ENCODE results near the gene CNTN1.

CNTN1 gene

GRCh38 chr12:40768125-40768864 lies 76.1 kb downstream of the CNTN1 start:
- DNase-seq (ENCODE audit: low read depth in 2 of 2) = no peak

DNA sequence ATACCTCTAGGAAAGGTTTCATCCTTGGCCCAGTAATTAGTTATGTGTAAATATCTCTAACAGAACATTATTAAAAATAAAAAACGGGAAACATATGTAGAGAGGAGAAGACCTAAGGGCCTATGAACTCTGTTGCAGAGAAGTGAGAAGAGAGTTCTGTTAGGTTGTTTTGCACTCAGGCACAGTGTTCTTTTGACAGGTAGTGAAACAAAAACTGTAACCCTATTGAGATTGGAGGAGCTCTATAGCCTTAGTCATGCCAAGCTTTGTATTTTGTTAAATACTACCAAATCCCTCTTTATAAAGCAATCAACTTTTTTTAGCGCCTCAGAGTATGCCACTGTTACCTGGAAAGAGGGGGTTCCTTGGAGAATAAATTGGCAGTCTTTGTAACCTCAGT lies 77.6 kb downstream of the CNTN1 start:
- no peak for DNase-seq (ENCODE audit: low read depth in 2 of 2)

- no peak for DNase-seq (ENCODE audit: low read depth in 2 of 2)
These were observed 78.5 kb downstream of the CNTN1 start for GRCh38 chr12:40770781-40771180.

- DNase-seq (ENCODE audit: low read depth in 2 of 2) = no peak
These were observed 83.4 kb downstream of the CNTN1 start for GRCh38 chr12:40775661-40776060.

GRCh38 chr12:40784102-40784501 lies 91.9 kb downstream of the CNTN1 start:
- DNase-seq (ENCODE audit: low read depth in 2 of 2) = no peak

DNA sequence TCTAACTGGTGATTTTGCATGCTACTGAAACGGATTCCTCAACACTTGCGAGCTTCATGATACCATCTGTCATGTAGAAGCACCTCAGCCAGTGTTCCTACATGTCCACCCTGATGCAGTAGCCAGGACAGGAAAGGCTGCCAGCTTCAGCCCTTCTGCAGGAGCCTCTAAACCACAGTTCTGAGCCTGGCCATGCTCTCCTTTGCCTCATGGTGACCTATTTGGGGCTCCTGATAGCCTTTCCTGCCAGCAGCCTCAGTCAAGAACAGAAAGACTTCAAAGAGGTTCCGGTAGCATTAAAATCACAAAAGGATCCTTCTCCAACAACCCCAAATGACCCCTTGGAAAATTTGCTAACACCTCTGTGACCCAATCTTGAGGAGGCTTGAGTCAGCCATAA lies 96.0 kb downstream of the CNTN1 start:
- DNase-seq (ENCODE audit: low read depth in 2 of 2) = no peak

DNA sequence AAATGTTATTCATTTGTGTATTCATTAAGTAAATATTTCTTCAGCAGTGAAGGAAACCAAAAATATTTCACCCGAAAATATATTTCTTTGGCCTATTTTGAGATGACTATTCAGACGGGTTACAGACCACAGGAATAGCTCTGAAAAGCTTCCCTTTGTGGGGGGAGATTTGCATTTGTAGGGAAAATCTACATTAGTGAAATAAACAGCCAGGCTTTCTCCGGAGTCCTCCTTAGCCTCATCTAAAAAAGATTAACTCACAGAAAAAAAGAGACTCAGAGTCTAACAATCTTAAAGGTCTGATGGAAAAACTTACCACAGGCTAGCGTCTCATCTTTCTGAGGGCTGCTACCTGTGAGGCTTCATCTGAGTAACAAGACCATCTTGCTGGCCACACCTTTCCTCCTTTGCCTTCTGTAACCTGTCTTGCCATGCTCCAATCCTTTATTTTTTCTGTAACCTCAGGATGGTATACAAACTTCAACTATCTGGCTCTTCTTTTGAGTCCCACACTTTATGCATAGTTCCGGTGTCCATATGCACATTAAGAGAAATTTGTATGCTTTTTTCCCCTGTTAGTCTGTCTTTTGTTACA lies 100.7 kb downstream of the CNTN1 start:
- no peak for DNase-seq (ENCODE audit: low read depth in 2 of 2)

DNA sequence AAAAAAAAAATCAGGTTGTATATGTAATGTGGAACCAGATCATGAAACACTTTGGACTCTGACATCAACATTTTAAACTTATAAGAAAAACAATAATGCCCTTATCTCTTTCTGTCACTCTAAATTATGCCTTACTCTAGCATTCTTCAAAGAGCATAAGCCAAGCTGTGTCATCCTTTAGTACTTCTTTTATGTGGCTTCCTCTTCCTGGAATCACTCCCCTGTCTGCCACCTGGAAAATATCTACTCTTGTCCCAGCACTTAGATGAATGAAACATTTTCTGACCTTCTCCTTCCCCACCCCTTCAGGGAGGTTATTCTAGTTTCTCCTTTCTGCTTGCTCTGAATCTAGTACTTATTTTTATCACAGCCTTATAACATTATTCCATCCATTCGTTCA lies 101.2 kb downstream of the CNTN1 start:
- DNase-seq (ENCODE audit: low read depth in 2 of 2) = no peak

DNA sequence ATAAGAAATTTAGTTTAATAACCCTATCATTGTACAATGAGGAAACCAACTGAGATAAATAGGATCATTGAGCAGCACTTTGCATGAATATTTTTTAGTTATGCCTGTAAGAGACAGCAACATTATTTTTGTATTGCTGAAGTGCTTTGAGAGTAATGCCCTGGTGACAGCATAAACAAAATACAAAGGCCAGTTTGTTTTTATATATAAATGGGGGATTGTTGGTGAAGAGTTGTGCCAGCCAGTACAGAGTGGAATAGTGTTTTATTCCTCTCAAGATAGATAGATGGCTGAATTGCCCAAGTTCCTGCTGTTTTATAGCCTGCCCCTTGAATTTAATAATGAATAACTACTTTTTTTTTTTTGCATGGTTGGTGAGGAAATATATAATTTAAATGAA lies 101.8 kb downstream of the CNTN1 start:
- no peak for DNase-seq (ENCODE audit: low read depth in 2 of 2)

DNA sequence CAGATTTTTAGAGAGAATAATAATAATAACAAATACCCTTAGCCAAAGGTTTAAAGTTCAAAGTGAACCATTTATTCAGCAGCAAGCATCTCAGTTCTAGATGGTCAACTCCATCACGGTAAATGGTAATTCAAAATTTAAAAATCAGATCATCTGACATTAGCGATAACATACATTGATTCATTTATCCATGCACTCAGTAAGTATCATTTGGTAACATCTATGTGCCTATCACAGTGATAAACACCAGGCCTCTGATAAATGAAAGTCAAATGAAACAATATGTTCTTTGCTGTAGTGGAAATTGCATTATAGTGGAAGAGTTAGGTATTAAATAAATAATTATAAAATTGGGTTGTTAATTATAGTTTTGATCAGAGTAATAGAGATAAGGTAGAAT lies 108.8 kb downstream of the CNTN1 start:
- DNase-seq (ENCODE audit: low read depth in 2 of 2) = no peak

DNA sequence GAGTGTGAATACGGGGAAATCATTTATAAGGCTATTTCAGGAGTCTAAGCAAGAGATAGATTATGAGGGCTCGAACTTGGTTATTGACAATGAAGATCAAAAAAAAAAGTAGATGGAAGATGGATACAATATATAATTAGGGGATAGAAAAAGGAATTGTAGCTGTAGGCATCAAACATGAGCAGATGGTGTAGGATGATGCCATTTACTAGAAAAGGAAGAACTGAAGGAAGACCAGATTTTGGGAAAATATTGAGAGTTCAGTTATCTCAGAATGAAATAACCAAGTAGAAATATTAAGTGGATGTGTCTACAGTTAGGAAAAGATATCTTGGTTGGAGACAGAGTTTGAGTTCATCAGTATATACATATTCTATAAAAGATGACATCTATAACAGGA lies 109.6 kb downstream of the CNTN1 start:
- no peak for DNase-seq (ENCODE audit: low read depth in 2 of 2)

DNA sequence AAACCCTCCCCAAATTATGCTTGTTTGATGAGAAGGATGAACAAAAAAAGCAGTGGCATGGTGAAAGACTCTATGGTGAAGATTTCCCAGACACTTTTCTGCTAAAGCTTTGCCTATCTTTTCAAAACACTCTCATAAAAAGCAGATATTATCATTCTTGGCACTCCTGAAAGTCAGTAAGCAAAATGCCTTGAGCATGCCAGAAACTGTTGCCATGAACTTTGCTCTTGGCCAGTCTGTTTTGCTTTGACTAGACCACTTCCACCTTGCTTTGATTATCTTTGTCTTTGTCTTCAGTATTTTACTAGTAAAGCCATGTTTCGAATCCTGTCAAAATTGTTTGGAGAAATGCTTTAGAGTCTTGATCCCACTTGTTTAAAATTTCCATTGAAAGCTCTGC lies 110.4 kb downstream of the CNTN1 start:
- no peak for DNase-seq (ENCODE audit: low read depth in 2 of 2)

DNA sequence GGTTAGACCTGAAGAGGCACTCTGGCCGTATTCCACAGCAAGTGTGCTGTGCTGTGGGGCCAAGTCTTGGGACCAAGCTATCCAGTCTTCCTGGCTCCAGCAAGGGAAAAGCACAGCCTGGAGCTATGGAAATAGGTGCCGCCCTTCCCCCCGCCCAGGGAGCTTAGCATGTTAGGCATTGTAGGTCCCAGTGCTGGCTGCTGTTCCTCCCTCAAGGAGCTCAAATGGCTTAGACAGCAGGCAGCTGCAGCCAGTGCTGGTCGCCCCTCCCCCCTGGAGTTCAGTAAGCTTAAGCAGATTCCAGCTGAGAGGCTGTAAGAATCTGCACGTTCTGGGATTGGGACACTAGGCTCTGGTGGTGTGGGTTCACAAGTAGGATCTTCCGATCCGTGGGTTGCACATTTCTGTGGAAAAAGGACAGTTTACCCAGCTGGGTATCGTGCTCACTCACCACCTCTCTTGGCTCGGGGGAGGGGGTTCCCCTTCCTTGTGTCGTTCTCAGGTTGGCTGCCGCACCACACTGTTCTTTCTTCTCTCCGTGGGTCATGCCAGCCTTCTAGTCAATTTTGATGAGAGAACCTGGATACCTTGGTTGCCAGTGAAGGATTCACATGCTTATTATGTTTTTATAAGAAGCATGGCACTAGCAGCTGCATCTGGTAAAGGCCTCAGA lies 127.3 kb downstream of the CNTN1 start:
- DNase-seq (ENCODE audit: low read depth in 2 of 2) = no peak

DNA sequence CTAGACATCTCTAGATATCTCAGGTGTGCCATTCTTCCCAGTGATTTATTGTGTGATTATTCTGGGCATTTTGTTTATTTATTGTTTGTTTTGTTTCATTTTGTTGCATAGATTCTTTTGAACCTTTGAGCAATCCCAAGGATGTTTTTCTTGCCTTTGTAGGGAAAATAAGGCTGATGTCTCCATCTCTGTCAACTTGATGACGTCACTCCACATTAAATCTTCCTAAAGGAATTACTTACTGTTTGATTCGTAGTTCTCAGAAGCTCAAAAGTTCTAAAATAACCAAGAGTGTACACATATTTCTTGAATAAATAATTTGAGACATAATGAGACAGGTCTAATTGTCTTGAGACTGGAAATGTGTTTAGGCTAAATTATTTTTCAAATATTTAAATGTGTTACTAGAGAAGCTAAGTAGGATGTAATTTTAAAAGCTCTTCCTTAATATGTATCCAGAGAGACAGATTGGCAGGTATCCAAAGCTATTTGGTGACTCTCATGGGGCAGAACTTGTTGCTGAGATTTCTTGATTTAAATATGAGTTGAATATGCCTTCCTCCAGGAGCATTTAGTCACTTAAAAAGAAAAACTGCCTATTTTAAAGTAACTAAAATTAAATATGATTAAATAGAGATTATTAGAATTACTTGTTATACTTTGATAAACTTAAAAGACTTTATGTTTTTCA lies 128.7 kb downstream of the CNTN1 start:
- DNase-seq (ENCODE audit: low read depth in 2 of 2) = no peak

DNA sequence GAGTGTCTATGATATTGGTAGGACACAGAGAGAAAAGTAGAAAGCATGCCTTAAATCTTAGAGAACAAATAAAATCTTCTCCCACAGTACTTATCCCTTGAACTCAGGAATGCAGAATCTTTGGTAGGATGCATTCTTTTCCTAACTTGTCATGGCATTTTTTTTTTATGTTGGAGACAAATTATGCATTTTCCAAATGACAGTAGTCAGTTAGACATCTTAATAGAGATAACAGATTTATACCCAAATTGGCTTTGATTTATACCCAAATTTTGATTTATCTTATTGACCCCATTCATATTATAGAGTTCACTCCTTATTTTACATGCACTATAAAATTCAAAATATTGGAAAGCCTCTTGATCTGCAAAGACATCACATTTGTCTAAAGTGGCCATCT lies 132.9 kb downstream of the CNTN1 start:
- no peak for DNase-seq (ENCODE audit: low read depth in 2 of 2)

- DNase-seq (ENCODE audit: low read depth in 2 of 2) = no peak
These were observed 135.7 kb downstream of the CNTN1 start for GRCh38 chr12:40827683-40828592.

GRCh38 chr12:40828593-40828990 lies 136.4 kb downstream of the CNTN1 start:
- no peak for DNase-seq (ENCODE audit: low read depth in 2 of 2)

DNA sequence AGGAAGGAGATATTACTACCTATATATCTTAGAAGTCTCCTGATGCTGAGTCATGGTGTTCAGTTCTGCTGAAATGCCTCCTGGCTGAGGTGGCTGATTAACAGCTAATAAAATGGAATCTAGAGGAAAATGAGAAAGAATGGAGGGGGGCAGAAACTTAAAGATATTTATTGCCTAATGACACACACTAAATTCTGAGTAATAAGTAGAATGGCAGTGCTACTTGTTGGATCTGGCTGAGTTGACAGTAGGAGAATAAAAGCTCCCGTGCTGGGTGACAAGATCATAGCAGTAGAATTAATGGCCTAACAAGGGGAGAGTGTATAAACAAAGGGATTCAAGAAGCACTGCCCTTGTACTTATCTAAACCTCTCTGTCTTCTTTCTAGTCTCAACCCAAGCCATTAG lies 137.5 kb downstream of the CNTN1 start:
- no peak for DNase-seq (ENCODE audit: low read depth in 2 of 2)

GRCh38 chr12:40831916-40832315 lies 139.7 kb downstream of the CNTN1 start:
- DNase-seq (ENCODE audit: low read depth in 2 of 2) = no peak

DNA sequence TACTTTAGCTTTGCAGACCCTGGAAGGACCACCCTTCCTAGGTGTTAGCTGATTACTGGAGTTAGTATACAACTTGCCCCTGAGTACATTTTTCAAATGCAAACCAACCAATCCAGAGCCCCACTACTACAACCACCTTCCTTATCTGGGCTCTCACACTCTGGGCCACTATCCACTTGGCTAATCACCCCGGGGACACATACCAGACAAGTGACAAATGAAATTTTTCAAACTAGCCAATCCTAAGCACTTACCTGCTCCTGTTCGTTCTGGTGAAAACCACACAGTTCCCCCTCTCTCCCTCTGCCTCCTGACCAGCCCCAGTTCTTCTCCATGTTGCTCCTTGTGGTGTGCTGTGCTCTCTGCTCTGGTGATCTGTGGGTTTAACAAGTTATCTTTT lies 140.4 kb downstream of the CNTN1 start:
- no peak for DNase-seq (ENCODE audit: low read depth in 2 of 2)

DNA sequence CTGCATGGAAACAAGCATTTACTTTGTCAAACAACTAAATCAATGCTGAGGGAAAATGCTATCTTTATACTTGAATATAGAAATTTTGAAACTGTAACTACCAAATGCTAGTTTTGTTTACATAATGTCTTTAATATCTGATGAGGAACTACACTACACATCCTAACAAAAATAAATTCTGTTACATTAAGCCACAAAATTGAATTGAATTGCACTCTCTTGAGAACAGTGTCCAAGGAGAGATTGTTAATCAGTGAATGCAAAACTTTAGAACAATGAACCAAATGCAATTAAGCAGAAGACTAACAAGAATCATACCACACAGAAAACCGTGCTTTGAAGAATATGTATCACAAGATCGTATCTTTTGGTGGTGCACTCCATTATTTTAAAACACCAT lies 141.6 kb downstream of the CNTN1 start:
- no peak for DNase-seq (ENCODE audit: low read depth in 2 of 2)

DNA sequence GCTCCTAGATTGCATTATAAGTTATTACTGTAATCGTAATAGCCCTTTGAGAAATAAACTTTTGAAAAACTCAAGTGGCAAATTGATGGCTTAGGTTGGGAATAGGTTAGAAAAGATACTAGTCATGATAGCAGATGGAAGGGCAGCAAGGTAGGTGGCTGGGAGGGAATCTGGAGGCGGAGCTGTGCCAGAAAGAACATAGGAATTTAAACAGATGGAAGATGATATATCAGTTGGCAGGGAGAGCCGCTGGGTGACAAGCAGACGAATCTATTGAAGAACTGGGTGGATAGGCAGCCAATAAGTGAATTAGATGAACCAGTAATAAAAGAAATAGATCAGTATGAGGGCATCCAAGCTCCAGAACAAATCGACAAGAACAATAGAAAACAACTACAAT lies 142.1 kb downstream of the CNTN1 start:
- DNase-seq (ENCODE audit: low read depth in 2 of 2) = no peak
